Neuron (in vitro differentiated cells): ENCODE data around the gene VAT1.

Source experiments
- H2AFZ ChIP-seq: one replicate; pipeline ENCODE4 v1.6.1; 2013; ENCODE audit warnings: low read depth, mild to moderate bottlenecking, inconsistent platforms, low read length, moderate library complexity
- H3K27me3 ChIP-seq: one replicate; pipeline ENCODE4 v1.6.1; 2013; ENCODE audit warnings: low read length; ENCODE audit not compliant: insufficient read depth
- H3K36me3 ChIP-seq: one replicate; pipeline ENCODE4 v1.6.1; 2013; ENCODE audit warnings: low read length; ENCODE audit not compliant: insufficient read depth
- H3K4me1 ChIP-seq: one replicate; pipeline ENCODE4 v1.6.1; 2013; ENCODE audit warnings: low read length; ENCODE audit not compliant: insufficient read depth
- H3K4me3 ChIP-seq: 2 replicates; pipeline ENCODE4 v1.5.1; 2013; ENCODE audit warnings: mild to moderate bottlenecking, low read length, moderate library complexity
- H3K9me3 ChIP-seq: one replicate; pipeline ENCODE4 v1.6.1; 2013; ENCODE audit warnings: low read length

VAT1 gene

DNA sequence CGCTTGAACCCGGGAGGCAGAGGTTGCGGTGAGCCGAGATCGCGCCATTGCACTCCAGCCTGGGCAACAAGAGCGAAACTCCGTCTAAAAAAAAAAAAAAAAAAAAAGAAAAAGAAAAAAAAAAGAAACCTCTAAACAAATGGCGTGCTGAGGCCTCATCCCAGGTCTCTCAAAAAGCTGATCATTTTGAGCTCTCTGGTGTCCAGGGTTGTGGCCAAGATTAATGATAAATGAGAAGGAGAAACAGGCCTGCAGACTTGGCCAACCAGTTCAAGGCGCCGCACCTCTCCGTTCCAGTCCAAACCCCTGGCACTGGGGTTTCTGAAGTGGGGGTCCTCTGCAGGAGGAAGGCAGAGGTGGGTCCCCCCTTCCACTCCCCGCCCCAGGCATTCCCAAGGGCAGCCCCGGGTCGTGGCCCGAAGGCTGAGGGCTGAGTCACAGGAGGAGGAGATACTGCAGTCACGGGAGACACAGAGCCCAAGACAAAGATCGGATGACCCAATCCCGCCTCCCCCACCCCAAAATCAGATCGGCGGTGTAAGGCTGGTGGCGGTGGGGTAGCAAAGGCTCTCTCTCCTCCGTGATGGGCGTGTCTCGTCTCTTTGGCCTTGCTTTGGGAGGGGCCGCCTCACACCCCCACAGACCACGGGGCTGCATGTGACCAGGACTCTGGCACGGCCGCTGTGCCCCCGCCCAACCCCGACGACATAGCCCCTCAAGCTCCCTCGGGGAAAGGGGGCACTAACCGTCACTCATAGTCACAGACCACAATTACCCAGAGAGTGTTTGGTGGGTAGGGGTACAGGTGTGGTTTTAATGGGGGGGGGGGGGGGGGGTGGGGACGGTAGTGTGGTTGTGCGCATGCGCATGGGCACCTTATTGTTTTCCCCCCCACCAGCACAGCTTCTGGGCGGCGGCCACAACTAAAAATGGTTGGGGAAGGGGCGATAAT, 1.1 kb downstream of the VAT1 start:
- Histone ChIP-seq H3K4me3 (peak overlapping the region; percentile 86), H3K36me3 (peaks cover 2% of the 10 kb centered on the region), H3K4me1 (peaks cover 58% of the 10 kb centered on the region), H3K27me3 (no peaks in the 10 kb centered on the region), H3K9me3 (no peaks in the 10 kb centered on the region), H2AFZ (peak overlapping the region; percentile 65)

DNA sequence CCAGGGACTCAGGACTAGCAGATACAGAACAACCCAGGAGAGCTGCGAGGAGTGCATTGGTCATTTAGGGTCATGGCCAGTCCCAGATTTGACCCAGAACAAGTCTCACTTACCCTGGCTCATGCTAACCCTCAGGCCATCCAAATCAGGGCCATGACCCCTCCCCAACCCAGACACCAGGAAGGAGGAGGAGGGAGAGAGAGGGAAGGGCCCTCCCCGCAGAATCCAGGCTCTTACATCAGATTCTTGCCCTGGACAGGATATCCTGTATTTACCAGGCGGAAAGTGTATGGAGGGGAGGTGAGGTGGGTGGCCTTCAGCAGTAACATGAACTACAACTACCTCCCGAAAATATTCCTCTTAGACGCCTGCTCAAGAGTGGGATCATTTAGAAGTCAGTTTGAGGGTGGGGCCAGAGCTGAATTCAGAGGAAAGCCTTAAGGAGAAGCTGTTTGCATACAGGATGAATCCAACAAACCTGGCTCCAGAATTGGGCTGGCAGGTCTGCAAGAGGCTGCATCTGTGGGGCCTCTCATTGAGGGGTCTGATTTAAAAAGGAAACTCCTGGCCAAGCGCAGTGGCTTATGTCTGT, 2.1 kb downstream of the VAT1 start:
- no peak overlapping the region for H3K4me3 ChIP-seq
- no peaks in the 10 kb centered on the region for H3K9me3 ChIP-seq
- H3K4me1 ChIP-seq: peaks cover 59% of the 10 kb centered on the region
- no peaks in the 10 kb centered on the region for H3K27me3 ChIP-seq
- H2AFZ ChIP-seq: no peak overlapping the region
- H3K36me3 ChIP-seq: peaks cover 8% of the 10 kb centered on the region

DNA sequence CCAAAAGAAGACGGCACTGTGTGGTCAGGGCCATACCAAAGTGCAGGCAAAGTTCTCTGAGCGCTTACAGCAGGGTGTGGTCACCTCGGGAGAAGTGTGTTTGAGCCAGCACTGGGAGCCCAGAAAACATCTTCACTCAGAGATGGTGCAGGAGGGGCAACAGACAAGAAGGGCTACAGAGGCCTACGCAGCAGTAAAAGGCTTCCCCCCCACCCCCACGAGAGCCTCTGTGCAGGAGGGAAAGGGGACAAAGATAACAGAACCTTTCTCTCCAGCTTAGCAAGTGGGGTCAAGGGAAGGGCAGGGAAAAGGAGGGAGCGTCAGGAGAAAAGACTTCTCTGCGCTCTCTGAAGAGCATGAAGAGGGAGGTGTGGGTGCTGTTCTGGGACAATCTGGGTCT, 2.8 kb downstream of the VAT1 start:
- Histone ChIP-seq H3K27me3 (no peaks in the 10 kb centered on the region), H2AFZ (no peak overlapping the region), H3K4me3 (no peak overlapping the region), H3K4me1 (peaks cover 58% of the 10 kb centered on the region), H3K36me3 (peaks cover 9% of the 10 kb centered on the region), H3K9me3 (no peaks in the 10 kb centered on the region)

DNA sequence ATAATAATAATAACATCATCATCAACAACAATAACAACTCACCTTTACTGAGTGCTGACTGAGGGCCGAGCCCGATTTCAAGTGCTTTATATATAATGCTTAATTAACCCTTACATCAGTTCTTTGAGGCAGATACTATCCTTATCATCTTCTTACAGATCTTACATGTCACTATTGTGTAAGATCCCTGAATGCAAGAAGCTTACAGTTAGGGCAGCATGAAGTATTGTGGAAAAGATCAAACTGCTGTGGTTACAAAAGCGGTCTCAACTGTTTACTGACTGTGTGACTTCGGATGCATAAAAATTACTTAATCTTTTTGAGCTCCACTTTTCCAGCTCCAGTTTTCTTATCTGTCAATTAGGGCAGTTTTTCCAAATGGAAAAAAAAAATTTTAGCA, 3.3 kb downstream of the VAT1 start:
- Histone ChIP-seq H3K9me3 (no peaks in the 10 kb centered on the region), H3K36me3 (peaks cover 9% of the 10 kb centered on the region), H3K4me3 (no peak overlapping the region), H2AFZ (no peak overlapping the region), H3K4me1 (peaks cover 58% of the 10 kb centered on the region), H3K27me3 (no peaks in the 10 kb centered on the region)

DNA sequence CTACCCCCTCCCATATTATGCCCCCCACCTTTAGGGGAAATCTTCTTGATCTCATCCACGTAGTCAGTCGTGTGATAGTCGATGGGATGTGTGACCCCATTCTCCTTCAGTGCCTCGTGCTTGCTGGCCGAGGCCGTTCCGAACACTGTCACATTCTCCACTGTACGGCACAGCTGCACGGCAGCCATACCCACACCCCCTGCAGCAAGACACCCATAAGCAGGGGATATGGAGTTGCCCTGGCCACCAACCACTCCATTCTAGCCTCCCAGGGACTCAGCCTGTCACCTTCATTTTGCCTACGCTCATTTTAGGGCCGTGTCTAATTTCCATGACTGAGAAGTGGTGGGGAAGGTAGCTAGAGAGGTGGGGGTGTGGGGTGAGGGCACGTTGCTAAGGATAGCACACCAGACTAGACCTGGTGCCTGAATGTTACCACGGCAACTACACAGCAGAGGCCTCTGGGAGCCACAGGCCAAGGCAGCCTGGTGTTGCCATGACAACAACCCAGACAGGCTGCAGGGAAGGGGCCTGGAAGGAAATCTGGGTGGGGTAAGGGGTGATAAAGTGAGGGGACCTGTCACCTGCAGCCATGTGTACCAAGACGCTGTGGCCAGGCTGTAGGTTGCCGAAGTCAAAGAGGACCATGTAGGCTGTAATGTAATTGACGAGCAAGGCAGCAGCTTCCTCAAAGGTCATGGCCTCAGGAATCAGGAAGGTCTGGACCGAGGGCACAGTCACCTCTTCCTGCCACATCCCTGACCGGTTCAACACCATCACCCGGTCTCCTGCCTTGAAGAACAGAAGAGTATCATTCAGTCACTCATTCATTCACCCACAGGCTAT, 4.0 kb downstream of the VAT1 start:
- Histone ChIP-seq H3K27me3 (no peaks in the 10 kb centered on the region), H3K9me3 (no peaks in the 10 kb centered on the region), H2AFZ (no peak overlapping the region), H3K36me3 (peaks cover 9% of the 10 kb centered on the region), H3K4me3 (no peak overlapping the region), H3K4me1 (peaks cover 58% of the 10 kb centered on the region)

DNA sequence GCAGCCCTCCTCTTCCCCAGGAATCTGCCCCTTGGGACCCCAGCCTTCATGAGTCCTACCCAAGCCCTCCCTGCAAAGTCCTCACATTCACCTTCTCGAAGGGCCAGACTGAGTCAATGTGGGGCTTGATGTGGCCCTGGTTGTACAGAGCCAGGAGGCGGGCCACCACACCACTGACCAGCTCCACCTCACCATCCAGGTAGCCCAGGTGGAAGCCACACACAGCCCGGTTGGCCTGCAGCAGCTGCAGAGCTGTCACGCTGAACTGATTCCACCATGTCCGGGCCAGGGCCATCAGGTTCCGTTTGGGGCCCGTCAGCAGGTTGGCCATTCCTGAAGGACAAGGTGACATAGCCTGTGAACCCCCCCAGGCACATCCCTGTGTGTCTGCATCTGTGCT, 6.0 kb downstream of the VAT1 start:
- Histone ChIP-seq H3K27me3 (no peaks in the 10 kb centered on the region), H2AFZ (no peak overlapping the region), H3K36me3 (peaks cover 9% of the 10 kb centered on the region), H3K9me3 (no peaks in the 10 kb centered on the region), H3K4me1 (peaks cover 52% of the 10 kb centered on the region), H3K4me3 (no peak overlapping the region)

DNA sequence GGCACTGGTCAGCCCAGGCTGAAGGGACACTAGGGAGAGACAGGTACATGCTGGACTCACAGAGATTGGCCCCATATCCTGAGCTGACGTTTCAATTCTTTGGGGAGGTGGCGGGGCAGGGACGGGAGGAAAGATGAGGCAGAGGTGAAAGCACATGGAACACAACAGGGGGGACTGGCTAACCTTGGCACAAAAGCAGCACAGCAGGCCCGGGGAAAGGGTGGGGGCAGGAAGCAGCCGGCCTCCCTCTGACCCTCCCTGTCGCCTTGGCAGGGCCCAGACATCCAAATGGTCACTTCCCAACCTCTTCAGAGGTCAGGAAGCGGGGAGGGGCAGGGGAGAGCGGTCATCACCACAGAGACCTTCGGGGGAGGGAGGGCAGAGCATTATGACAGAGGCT, 6.6 kb downstream of the VAT1 start:
- H3K27me3 ChIP-seq: no peaks in the 10 kb centered on the region
- H3K36me3 ChIP-seq: peaks cover 9% of the 10 kb centered on the region
- no peak overlapping the region for H3K4me3 ChIP-seq
- H2AFZ ChIP-seq: no peak overlapping the region
- H3K9me3 ChIP-seq: no peaks in the 10 kb centered on the region
- peaks cover 47% of the 10 kb centered on the region for H3K4me1 ChIP-seq

DNA sequence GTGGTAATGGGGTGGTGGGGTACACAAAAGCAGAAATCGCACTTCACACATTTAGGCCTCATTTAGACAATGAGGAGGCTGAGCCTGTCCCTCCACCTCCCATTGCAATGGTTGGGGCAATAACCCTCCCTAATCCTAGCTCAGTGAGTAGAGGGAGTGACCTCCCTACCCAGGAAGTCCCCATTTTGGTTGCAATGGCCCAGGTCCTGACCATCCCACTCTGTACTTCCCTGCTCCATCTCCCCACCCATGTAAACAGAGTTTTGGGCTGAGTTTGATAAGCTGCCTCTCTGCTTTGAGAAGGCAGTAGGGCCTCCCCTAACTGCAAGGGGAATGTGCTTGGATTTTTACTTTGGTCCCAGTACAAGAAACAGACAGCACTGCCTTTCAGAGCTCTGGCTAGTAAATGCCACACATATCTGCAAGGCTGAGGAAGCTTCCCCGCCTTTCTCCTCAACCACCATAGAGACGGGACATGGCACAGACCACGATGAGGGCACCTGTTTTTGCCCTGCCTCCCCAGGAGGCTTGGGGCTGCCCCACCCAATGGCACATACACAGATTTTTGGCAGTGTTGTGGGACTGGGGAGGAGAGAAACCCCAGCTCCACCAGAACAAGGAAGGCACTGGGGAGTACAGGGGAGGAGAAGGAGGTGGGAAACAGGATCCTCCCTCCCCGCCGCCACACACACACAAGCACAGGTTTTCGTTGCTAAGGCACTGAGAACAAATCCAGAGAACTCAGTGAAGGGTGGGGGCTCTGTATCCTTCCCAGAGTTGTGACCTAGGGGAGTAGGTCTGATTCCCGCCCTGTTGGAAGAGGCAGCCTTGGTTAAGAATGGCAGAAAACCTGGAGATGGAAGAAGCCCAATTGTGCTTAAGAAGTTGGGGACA, 7.3 kb downstream of the VAT1 start:
- Histone ChIP-seq H3K4me1 (peaks cover 42% of the 10 kb centered on the region), H3K4me3 (no peak overlapping the region), H3K27me3 (no peaks in the 10 kb centered on the region), H3K9me3 (no peaks in the 10 kb centered on the region), H2AFZ (no peak overlapping the region), H3K36me3 (peaks cover 9% of the 10 kb centered on the region)

DNA sequence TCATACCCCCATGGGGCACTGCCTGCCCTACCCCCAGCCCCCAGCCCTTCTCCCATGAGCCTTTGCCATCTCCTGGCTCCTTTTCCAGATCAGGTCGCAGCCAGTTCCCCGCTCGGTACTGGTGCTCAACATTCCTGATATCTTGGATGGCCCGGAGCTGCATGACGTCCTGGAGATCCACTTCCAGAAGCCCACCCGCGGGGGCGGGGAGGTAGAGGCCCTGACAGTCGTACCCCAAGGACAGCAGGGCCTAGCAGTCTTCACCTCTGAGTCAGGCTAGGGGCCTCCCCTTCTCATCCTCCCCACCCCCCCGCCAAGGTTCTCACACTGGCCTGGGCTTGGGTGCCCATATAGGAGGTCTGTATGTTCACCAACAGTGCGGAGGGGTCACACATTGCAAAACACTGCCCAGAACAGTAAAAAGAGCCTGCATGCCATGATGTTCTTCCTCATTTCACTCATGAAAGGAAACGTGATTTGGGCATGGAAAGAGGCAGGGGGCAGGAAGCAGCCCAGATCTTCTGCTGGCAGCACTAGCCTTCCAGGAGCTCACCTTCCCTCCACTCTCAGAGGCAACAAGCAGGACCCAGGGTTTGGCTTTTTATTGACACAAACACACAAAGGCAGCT, 8.1 kb downstream of the VAT1 start:
- H2AFZ ChIP-seq: no peak overlapping the region
- no peaks in the 10 kb centered on the region for H3K9me3 ChIP-seq
- H3K4me1 ChIP-seq: peaks cover 34% of the 10 kb centered on the region
- no peak overlapping the region for H3K4me3 ChIP-seq
- H3K27me3 ChIP-seq: no peaks in the 10 kb centered on the region
- peaks cover 9% of the 10 kb centered on the region for H3K36me3 ChIP-seq

DNA sequence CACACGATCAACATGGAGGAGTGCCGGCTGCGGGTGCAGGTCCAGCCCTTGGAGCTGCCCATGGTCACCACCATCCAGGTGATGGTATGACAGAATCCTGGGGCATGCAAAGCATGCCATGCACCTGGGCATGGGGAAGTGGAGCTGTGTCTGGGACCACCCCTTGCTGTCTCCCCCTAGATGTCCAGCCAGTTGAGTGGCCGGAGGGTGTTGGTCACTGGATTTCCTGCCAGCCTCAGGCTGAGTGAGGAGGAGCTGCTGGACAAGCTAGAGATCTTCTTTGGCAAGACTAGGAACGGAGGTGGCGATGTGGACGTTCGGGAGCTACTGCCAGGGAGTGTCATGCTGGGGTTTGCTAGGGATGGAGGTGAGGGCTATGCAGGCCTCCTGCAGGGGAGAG, 8.9 kb downstream of the VAT1 start:
- Histone ChIP-seq H3K27me3 (no peaks in the 10 kb centered on the region), H3K4me3 (no peak overlapping the region), H3K4me1 (peaks cover 26% of the 10 kb centered on the region), H3K9me3 (no peaks in the 10 kb centered on the region), H3K36me3 (peaks cover 9% of the 10 kb centered on the region), H2AFZ (no peak overlapping the region)

DNA sequence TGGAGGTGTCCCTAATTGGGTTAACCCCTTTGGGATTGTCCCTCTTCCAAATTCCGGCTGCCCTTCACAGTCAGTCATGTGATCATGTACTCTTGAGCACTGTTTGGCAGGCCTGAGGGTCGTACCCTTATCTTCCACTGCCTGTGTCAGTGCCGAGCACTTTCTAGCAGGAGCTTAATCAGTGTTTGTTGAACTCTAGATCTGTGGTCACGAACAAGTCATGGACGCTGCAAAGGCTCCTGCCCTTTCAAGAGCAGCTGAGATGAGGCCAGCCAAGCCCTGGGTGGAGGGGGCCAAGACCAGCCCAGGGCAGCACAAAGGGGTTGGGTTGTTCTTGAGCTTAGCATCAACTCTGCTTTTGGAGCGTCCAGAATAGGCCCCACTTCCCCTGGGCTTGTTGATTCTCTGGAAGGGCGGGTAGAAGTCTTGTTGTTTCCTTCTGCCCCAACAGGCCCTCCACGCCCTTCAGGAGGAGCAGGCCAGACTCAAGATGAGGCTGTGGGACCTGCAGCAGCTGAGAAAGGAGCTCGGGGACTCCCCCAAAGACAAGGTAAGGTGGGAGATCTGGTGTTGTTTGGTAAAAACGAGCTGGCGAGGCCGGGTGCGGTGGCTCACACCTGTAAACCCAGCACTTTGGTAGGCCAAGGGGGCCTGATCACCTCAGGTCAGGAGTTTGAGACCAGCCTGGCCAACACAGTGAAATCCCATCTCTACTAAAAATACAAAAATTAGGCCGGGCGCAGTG, 10.3 kb downstream of the VAT1 start:
- no peaks in the 10 kb centered on the region for H3K27me3 ChIP-seq
- H3K4me1 ChIP-seq: peaks cover 17% of the 10 kb centered on the region
- H3K36me3 ChIP-seq: peaks cover 9% of the 10 kb centered on the region
- no peak overlapping the region for H2AFZ ChIP-seq
- no peak overlapping the region for H3K4me3 ChIP-seq
- no peaks in the 10 kb centered on the region for H3K9me3 ChIP-seq
